Choroid plexus epithelial cell (primary cell): ENCODE data around the gene IL17RB.

ENCODE experiments used
- DNase-seq: peaks from one replicate; pipeline ENCODE4 v3.0.0-alpha.2; 2010; ENCODE audit warnings: low read depth
- H3K4me3 ChIP-seq: 2 replicates; pipeline ENCODE4 v1.5.1; 2011; ENCODE audit warnings: low read depth, mild to moderate bottlenecking, control low read depth, low read length, moderate library complexity
- TF ChIP-seq, protein P1 (sequence below): conservative IDR thresholded peaks from 2 replicates; pipeline ENCODE4 v1.5.1; 2011; ENCODE audit warnings: low read depth, mild to moderate bottlenecking, control low read depth, inconsistent platforms, low read length, moderate library complexity

The IL17RB gene

DNA sequence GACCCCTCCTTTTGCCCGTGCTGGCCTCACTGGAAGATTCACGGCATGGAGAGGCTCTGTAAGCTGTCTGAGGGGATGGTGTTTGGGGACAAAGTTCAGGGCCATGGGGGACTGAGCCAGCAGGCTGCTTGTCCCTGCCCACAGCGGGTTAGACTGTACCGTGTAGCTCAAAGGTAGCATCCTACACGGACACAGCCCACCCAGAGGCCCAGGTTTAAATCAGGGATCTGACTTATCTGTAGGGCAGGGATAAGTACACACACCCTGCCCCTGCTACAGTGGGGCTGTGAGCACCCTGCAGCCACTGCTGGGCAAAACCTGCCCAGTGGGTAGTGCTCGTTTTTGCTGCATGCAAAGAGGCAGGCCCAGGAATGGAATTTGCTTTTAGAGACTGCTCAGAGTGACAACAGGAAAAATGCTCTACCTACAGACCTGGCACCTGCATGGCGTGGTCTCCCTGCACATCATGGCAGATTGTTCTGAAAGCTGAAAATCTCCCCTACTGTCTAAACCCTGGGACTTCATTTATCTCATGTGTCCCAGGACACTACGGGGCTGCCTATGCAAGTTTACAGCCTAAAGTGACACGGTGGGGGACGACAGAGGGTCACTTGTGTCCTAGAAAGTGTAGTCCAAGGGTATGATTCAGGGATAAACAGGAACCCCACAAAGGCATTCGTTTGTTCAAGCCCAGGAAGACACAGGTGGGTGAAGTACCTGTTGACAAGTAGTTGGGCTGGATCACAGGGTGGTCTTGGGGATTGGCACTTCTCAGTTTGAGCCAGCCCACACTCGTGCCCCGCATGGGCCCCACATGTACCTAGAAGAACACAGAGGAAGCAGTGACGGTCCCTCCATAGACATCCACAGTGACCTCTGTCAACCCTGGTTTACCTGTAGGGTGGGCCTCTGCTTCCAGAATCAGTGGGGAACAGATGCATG is 27.9 kb upstream of the IL17RB start:
- TF ChIP-seq, protein P1, sequence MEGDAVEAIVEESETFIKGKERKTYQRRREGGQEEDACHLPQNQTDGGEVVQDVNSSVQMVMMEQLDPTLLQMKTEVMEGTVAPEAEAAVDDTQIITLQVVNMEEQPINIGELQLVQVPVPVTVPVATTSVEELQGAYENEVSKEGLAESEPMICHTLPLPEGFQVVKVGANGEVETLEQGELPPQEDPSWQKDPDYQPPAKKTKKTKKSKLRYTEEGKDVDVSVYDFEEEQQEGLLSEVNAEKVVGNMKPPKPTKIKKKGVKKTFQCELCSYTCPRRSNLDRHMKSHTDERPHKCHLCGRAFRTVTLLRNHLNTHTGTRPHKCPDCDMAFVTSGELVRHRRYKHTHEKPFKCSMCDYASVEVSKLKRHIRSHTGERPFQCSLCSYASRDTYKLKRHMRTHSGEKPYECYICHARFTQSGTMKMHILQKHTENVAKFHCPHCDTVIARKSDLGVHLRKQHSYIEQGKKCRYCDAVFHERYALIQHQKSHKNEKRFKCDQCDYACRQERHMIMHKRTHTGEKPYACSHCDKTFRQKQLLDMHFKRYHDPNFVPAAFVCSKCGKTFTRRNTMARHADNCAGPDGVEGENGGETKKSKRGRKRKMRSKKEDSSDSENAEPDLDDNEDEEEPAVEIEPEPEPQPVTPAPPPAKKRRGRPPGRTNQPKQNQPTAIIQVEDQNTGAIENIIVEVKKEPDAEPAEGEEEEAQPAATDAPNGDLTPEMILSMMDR: no peak
- DNase-seq: no peak
- no peak overlapping the region for H3K4me3 ChIP-seq

DNA sequence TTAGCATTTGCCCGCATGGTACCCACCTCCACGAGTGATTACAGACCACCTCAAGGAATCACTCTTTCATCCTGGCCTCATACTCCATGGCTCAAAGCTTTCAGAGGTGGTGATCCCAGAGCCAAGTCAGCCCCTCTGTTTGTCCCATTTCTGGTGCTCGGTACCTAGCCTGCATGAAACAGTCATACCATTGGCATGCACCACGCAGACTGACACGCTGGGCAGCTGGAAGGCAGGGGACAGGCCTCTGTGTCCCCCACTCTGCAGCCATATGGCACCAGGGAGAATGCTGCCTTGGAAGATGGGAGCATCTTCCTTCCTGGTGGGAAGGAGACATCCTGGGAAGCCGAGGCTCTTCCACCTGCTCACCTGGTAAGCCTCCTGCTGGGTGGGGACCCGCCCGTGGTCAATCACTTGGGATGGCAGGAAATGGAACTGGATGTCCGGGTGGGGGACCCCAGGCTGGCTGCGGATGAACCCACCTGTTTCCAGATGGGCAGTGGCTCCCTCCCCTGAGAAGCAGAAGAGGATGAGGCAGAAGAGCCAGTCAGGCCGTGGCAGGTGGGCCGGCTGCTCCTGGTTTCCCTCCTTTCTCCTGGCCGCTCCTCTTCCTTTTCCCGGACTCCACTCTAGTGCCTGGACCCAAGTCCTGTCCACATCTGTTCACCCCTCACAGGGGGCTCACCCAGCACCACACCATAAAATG is 27.1 kb upstream of the IL17RB start:
- no peak for DNase-seq
- TF ChIP-seq, protein P1: no peak

DNA sequence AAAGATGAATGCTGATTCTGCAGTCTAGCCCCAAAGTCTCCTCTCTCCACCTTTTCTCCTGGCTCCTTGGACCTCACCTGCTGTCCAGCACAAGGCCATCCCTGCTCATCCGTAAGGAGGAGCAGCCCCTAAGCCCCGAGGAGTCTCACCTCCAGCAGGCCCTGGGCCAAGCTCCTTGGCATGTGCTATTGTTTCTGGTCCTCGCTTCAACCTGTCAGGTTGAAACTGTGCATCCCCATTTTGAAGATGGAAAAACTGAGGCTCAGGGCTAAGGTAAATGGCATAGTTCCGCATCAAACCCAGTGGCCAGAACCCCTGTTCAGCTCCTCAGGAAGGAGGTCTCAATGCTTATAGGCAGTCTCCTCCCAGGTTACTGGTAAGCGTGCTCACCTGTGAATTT is 26.3 kb upstream of the IL17RB start:
- no peak for DNase-seq
- TF ChIP-seq, protein P1: no peak
- no peak overlapping the region for H3K4me3 ChIP-seq

More for the DNA sequence above, 27.1 kb upstream of the IL17RB start:
- no peak overlapping the region for H3K4me3 ChIP-seq

DNA sequence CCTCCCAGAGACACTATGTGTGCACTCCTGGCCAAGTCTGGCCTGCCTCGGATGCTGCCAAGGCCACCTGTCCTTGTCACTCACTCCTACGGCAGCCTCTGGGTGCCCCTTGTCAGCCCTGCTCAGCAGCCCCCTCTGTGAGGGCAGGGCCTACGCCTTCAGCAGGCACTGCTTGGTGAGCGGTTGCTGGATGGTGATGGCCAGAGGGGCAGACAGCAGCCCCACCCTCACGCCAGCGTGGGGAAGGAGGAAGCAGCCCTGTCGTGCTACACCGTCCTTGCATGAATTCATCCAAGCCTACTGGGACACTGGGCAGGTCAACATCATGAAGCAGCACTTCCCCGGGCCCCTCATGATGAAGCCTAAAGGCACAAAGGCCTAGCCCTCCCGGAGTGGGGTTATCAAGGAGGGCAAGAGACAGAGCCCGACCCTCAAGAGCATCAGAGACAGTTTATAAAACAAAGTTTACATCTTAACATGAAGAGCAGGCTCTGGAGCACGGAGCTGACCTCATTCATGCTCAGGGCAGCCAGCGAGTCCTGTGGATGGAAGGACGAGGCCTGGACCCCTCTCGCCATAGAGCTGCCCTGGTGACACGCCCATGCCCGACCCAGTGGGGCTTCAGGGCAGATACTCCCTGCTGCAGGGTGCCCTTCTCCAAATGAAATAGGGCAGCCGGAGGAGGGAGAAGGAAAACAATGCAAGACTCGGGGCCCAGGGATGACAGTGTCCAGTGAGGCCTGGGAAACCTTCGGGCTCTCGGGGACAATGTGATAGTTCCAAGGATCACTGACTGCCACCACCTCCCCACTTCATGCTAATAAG is 25.4 kb upstream of the IL17RB start:
- no peak overlapping the region for H3K4me3 ChIP-seq
- no peak for DNase-seq
- TF ChIP-seq, protein P1: no peak

DNA sequence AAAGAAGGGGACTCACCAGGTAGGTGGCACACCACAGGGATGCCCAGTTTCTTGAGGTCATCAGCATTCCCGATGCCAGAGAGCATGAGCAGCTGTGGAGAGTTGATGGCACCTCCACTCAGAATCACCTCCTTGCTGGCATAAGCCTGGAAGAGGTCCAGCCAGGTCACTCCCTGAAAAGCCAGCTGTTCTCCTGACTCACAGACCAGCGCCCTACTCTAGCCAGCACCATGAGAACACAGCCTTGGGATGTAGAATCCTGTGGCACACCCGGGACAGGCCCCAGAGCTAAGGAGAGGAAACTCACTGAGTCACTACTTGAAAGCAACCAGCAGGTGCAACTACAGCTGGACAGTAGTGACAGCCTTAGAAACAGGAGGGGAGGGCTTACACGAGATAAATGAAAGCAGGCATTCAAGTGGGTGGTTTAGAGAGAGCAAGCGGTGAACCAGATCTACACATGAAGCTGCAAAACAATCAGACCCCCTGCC is 24.7 kb upstream of the IL17RB start:
- DNase-seq: no peak
- TF ChIP-seq, protein P1: no peak
- no peak overlapping the region for H3K4me3 ChIP-seq

DNA sequence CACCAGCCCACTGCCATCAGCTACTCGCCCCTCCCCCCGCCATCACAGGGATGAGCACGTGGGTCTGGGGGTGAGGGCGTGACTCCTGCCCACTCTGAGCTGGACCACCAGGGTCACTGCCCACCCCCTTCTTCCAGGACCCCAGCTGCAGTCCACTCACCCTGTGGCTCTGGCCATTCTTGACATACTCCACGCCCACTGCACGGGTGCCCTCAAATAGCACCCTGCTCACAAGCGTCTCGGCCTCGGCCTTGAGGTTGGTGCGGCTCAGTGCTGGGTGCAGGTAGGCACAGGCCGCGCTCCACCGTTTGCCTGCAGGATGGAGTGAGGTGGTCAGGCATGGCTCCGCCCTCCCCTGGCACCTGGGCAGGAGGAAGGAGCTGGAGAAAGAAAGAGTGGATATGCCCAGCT is 24.0 kb upstream of the IL17RB start:
- TF ChIP-seq, protein P1: no peak
- H3K4me3 ChIP-seq: no peak overlapping the region
- DNase-seq: no peak
